Rectal smooth muscle tissue (tissue), 1 donor: ENCODE measurements around the gene MPPED2.
"Not testable (repeated sequence)": the region's sequence is repeated elsewhere in the genome, so short reads cannot be mapped to it uniquely, and the experiment has no call there.

Source experiments
- H3K27ac ChIP-seq: one replicate; pipeline ENCODE4 v1.7.0; 2013; ENCODE audit warnings: low read depth, low read length, inconsistent platforms
- H3K27me3 ChIP-seq: one replicate; pipeline ENCODE4 v1.7.0; 2013; ENCODE audit warnings: low read length; ENCODE audit not compliant: control insufficient read depth, insufficient read depth
- H3K36me3 ChIP-seq: one replicate; pipeline ENCODE4 v1.7.0; 2013; ENCODE audit warnings: low read length; ENCODE audit not compliant: control insufficient read depth, insufficient read depth
- H3K4me1 ChIP-seq: one replicate; pipeline ENCODE4 v1.7.0; 2013; ENCODE audit warnings: low read length; ENCODE audit not compliant: control insufficient read depth, insufficient read depth
- H3K4me3 ChIP-seq: one replicate; pipeline ENCODE4 v1.7.0; 2013; ENCODE audit warnings: low read length
- H3K9ac ChIP-seq: one replicate; pipeline ENCODE4 v1.7.0; 2013; ENCODE audit warnings: low read length

MPPED2 gene

DNA sequence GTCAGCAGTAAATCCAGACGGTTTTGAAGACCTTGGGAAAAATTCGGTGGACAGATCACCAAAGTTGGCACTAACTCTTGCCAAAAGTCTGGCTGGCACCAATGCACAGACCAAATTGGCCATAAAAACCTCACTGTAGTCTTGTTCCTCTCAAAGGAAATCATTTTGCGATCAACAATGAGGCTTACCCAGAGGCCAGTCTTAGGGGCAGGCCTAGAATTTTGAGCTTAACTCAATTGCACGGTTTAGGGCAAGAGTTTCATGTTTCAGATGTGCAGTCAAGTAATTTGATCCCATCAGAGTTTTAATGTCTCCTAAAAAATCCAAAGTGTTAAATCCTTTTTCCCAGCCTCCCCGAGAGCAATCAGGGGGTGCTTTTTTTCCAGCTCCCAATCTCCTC, 19.0 kb downstream of the MPPED2 start:
- Histone ChIP-seq H3K4me3 (no peak overlapping the region), H3K27me3 (no peaks in the 10 kb centered on the region), H3K4me1 (peaks cover 2% of the 10 kb centered on the region), H3K27ac (no peak overlapping the region), H3K9ac (no peak overlapping the region), H3K36me3 (no peaks in the 10 kb centered on the region)

DNA sequence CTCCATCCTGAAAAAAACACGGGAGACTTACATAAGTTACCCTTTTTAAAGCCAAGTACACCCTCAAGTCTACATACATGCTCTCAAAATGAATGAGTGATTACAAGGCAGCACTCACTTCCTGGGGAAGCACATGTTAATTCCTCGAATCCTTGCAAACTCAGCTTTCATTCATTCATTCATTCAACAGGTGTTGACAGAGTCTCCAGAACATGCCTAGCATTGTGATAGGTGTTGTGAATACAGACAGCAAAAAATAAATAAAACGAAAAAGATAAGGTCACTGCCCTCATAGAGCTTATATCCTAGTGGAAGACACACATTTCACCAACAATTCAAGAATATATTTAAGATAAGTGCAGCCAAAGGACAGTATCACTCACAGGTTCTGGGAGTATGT, 19.7 kb downstream of the MPPED2 start:
- Histone ChIP-seq H3K4me1 (peaks cover 2% of the 10 kb centered on the region), H3K27ac (no peak overlapping the region), H3K36me3 (no peaks in the 10 kb centered on the region), H3K9ac (no peak overlapping the region), H3K4me3 (no peak overlapping the region), H3K27me3 (no peaks in the 10 kb centered on the region)

DNA sequence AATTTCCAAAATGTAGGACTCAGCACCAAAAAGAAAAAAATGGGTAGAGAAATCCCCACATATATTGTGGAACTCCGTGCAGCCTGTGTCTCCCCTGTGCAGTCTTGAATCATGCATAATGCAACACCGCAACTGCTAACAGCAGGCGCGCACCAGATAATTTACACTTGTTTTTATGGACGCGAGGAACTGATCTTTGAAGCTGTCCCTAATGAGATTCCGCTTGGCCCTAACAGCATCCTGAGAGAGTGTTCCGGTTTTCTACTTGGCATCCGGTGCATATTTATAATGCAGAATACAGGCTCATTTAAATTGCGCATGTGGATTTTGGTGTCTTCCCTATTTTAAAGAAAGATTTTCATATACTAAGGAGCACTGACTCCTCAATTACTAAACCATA, 21.1 kb downstream of the MPPED2 start:
- no peaks in the 10 kb centered on the region for H3K27me3 ChIP-seq
- H3K36me3 ChIP-seq, result no peaks in the 10 kb centered on the region
- peaks cover 2% of the 10 kb centered on the region for H3K4me1 ChIP-seq
- H3K4me3 ChIP-seq, result no peak overlapping the region
- no peak overlapping the region for H3K9ac ChIP-seq
- no peak overlapping the region for H3K27ac ChIP-seq

DNA sequence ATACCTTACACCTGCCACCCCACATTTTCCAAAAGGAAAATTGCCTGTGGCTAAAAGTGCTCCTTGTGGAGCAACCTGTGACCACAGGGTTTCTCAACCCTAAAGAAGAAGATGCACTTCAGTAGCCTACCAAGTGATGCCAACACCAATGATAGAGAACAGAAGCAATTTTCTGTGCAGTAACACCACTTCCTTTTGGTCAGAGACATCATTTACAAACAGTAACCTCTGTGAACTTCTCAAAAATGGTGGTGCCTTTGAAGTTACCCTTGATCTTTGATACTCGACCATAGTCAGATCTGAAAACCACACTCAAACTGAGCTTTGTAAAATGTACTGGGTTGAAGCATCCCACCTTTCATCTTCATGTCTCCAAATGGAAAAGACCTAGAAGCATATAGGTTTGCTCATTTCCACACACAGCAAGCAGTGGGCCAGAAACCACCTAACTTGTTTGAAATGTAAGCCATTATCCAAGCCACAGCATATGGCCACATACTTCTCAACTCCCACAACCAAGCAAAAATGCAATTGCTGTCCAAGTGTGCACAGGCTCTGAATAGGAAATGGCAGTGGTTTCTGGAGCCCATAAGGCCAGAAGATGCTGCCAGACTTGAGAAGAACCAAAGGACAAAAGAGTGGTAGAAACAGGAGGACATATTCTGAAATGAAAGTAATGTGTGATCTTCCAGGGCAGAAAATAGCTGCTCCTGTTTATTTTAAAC, 24.3 kb downstream of the MPPED2 start:
- Histone ChIP-seq H3K4me3 (no peak overlapping the region), H3K27ac (no peak overlapping the region), H3K36me3 (no peaks in the 10 kb centered on the region), H3K27me3 (no peaks in the 10 kb centered on the region), H3K9ac (no peak overlapping the region), H3K4me1 (peaks cover 2% of the 10 kb centered on the region)

DNA sequence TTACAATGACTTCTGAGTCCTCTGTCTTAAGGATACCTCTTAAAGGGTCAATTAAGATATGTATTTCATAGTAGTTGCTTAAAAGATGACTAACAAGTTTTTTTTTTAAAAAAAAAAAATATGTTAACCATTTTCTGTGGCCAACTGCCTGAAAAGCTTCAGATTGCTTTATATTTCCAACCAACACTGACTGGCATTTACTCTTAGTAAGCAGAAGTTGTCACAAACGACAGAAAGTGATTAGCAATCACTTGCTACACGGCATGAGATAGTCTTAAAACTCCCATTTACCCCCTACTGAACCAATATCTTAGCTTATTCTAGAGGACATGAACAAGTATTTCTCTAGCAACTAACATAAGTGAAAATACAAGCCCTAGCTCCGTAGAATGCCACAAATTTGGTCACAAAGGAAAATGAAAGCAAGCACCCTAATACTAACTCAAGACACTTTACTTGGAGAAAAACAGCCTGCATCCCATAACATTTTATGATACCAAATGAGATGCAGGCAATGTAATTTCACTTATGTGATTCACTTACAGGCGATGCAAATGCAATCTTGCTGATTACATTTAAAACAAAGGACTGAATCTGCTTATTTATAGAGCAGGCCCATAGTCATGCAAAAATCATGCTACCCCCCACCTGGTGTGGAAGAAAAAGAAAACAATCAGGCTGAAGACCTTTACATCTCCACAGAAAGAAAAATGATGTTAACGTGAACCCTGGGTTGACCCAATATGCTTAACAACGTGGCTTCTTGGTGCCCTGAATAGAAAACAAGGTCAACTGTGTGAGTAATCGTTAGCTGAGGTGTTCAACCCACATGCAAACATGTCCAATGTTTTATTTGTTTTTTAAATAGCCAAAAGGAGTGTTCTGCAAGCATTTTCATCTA, 25.7 kb downstream of the MPPED2 start:
- peaks cover 2% of the 10 kb centered on the region for H3K4me1 ChIP-seq
- no peaks in the 10 kb centered on the region for H3K36me3 ChIP-seq
- H3K27ac ChIP-seq, result no peak overlapping the region
- H3K27me3 ChIP-seq, result no peaks in the 10 kb centered on the region
- peak overlapping the region; percentile 12 for H3K4me3 ChIP-seq
- no peak overlapping the region for H3K9ac ChIP-seq

DNA sequence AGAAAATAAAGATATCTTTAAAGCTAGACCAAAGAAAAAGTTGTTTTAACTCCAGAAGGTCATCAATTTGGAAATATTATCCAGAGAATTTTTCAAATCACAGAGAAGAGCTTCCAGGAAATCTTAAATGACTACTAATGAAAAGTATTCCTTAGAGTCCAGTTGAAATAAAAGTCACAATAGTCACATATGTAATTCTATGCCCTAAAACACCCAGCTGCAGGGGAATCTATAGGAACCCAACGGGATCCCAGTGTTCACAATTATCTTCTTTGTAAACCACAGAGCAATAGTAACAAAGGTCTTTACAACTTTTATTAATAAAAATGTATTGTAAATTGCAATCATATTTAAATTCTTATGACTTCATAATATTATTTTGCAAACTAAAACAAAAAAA, 27.1 kb downstream of the MPPED2 start:
- H3K4me3 ChIP-seq, result no peak overlapping the region
- no peak overlapping the region for H3K27ac ChIP-seq
- no peak overlapping the region for H3K9ac ChIP-seq
- H3K27me3 ChIP-seq, result no peaks in the 10 kb centered on the region
- no peaks in the 10 kb centered on the region for H3K36me3 ChIP-seq
- peaks cover 2% of the 10 kb centered on the region for H3K4me1 ChIP-seq

DNA sequence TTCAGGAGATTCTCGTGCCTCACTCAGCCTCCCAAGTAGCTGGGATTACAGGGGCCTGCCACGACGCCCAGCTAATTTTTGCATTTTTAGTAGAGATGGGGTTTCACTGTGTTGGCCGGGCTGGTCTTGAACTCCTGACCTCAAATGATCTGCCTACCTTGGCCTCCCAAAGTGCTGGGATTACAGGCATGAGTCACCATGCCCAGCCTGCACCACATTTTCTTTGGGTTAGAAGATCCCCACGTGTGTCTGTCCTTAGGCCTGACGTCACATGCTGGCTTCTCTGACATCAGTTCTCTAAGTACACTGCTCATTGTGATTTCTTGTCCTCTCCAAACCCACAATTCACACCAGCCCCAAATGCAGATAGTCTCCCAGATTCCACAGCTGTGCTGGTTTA, 31.6 kb downstream of the MPPED2 start:
- H3K4me1 ChIP-seq, result peaks cover 11% of the 10 kb centered on the region
- not testable (repeated sequence) for H3K9ac ChIP-seq, H3K4me3 ChIP-seq, H3K36me3 ChIP-seq, H3K27me3 ChIP-seq, H3K27ac ChIP-seq

DNA sequence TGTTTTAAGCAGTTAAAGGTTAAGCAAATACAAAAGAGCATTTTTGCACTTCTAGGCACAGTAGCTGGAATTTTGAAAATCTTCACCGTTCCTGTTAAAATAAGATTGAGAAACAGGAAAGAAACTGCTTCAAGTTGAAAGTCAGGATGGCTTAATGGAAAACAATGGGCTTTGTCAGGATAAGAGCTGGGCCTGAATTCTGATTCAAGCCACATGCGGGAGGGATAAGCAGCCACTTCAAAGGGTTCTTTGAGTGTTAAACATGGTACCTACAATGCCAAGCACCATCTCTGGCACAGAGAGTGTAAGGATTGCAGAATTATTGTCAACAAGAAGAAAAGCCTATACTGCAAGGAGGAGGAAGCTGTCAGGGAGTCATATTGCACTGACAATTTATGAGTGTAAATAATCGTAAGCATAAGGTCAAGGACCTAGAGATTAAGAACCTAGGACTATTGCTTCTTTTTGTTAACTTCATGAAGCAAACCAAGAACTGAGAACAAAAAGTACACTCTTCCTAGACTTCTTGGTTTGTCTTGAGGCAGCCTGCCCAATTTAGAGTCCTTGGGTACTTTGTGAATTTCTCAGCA, 32.5 kb downstream of the MPPED2 start:
- Histone ChIP-seq H3K36me3 (no peaks in the 10 kb centered on the region), H3K27me3 (no peaks in the 10 kb centered on the region), H3K27ac (no peak overlapping the region), H3K9ac (no peak overlapping the region), H3K4me1 (peaks cover 13% of the 10 kb centered on the region), H3K4me3 (no peak overlapping the region)

DNA sequence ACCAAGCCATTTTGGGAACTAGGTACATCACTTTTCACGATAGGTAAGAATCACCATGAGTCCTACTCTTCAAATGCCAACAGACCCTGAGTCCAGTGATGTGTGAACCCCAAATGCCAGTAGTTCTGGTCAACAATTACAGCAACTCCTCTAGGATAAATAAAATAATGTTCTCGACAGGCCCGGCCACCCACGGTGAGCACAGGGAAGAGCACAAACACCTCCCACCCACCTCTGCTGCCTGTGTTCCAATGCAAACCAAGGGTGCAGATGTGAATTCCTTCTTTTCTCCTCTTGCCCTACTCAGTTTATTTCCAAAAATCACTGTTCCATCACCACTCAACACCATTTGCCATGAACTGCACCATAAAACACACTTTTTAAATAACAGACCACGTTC, 33.3 kb downstream of the MPPED2 start:
- Histone ChIP-seq H3K27ac (no peak overlapping the region), H3K36me3 (no peaks in the 10 kb centered on the region), H3K27me3 (no peaks in the 10 kb centered on the region), H3K4me1 (peaks cover 13% of the 10 kb centered on the region), H3K4me3 (no peak overlapping the region), H3K9ac (no peak overlapping the region)

DNA sequence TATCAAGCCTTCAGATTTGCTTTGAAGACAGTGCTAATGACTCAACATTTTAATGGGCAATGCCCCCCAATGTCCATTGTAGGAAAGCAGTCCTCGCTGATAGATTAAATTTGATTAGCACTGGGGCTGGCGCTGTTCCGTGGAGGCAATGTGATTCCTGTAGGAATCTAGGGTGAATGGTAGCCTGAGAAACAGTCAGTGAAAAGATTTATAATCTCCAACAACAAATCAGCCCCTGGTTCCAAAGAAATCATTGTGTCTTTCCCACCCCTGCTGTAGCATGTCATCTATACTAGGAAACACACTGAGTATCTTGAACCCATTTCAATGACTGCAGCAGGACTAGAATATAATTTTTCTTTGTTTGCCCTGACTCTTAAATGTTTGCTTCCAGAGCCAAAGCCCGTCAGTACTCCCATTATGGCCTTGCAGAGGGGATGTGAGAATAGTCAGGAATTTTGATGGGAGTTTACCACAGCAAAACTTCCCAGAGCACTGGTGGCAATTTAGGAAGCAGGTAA, 36.1 kb downstream of the MPPED2 start:
- peaks cover 13% of the 10 kb centered on the region for H3K4me1 ChIP-seq
- no peaks in the 10 kb centered on the region for H3K36me3 ChIP-seq
- H3K4me3 ChIP-seq, result no peak overlapping the region
- H3K27ac ChIP-seq, result peak overlapping the region; percentile 11
- H3K9ac ChIP-seq, result no peak overlapping the region
- no peaks in the 10 kb centered on the region for H3K27me3 ChIP-seq

DNA sequence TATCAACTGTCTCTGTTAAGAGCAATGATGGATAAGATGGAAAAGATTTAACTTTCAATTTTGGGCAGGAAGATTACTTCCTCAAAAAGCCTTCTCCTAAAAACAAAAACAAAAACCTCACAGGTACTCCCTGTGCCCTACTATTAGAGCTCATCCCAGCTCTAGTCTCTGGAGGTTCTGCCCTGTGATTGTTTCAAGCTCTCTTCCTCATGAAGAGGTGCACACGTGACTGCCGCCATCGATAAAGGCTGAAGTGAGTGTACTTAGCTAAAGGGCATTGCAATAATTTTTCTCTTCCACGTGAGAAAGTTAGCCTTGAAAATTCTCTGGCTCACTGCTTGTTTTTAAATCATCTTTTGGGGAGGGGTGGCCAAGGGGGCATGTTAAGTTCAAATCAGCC, 36.6 kb downstream of the MPPED2 start:
- H3K4me1 ChIP-seq, result peaks cover 13% of the 10 kb centered on the region
- no peaks in the 10 kb centered on the region for H3K36me3 ChIP-seq
- no peak overlapping the region for H3K4me3 ChIP-seq
- H3K27me3 ChIP-seq, result no peaks in the 10 kb centered on the region
- no peak overlapping the region for H3K9ac ChIP-seq
- no peak overlapping the region for H3K27ac ChIP-seq

DNA sequence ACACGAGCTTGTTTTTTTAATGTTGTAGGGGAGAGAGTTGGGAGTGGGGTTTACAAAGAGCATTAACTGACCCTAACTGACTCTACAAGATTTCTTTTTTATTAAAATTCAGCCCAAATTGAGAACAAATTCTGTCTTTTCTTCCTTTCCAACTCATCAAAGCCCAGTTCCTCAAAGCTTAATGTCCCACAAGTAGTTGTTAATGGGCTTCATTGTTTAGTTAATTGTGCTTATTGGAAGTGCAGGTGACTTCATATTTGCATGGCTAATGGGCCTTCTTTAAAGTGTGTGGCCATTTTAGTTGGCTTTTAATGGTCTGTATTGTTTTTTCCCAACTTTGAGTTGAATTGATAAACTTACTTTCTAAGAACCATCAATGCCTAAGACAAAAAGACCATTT, 39.8 kb downstream of the MPPED2 start:
- Histone ChIP-seq H3K9ac (no peak overlapping the region), H3K27ac (no peak overlapping the region), H3K27me3 (no peaks in the 10 kb centered on the region), H3K36me3 (no peaks in the 10 kb centered on the region), H3K4me1 (peaks cover 13% of the 10 kb centered on the region), H3K4me3 (no peak overlapping the region)
